Inferior parietal cortex (tissue), 1 donor: ENCODE data around the gene SH3GLB1.

Experiments used
- DNase-seq: peaks from one replicate; pipeline ENCODE4 v3.0.0-alpha.2; 2016; ENCODE audit errors: extremely low spot score

The SH3GLB1 gene

DNA sequence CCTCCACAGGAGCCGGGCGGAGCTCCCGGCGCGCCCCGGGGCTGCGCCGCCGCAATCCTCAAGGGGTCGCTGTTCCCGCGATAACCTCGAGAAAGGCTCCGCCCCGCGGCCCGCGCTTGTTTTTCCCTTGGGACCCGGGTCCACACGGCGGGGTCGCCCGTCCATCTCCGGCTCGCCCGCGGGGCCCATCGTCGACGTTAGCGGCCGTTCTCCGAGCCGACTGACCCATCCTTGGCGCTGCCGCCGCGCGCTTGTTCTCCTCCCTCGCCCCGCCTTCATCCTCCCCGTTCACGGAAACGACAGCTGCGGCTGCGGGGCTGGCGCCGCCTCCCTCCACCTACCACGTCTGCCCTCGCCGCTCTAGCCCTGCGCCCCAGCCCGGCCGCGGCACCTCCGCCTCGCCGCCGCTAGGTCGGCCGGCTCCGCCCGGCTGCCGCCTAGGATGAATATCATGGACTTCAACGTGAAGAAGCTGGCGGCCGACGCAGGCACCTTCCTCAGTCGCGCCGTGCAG, at the start of gene SH3GLB1:
SH3GLB1 (plus strand) TSS at position 119 of the 514 bp plus-strand sequence; CDS start at position 443, 324 bp downstream.
- DNase-seq, result peak; percentile 95

GRCh38 chr1:86658381-86658780, 46.0 kb upstream of the SH3GLB1 start:
- DNase-seq, result peak; percentile 9

- DNase-seq, result no peak
Measured at GRCh38 chr1:86666368-86666767, 38.0 kb upstream of the SH3GLB1 start.

- DNase-seq, result peak; percentile 40
Measured at GRCh38 chr1:86687595-86687994, 16.8 kb upstream of the SH3GLB1 start.

GRCh38 chr1:86692641-86693040, 11.7 kb upstream of the SH3GLB1 start:
- no peak for DNase-seq

DNA sequence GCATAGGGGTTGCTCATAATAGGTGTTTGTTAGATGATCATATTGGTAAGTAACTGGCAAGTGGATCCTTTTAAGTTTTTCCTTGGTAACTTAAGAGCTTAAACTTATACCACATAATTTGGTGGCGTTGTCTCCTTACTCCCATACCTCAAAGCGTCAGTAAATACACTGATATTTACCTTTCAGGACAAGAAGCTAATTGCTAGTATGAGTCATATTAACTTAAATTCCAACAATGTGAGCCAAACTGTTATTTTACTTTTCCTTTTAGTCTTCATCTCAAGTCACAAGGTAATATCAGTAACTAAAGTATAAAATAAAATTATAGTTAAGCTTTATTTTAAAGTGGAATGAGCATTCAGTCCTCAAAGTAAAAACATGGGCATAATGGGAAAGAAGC, 9.0 kb upstream of the SH3GLB1 start:
- no peak for DNase-seq

DNA sequence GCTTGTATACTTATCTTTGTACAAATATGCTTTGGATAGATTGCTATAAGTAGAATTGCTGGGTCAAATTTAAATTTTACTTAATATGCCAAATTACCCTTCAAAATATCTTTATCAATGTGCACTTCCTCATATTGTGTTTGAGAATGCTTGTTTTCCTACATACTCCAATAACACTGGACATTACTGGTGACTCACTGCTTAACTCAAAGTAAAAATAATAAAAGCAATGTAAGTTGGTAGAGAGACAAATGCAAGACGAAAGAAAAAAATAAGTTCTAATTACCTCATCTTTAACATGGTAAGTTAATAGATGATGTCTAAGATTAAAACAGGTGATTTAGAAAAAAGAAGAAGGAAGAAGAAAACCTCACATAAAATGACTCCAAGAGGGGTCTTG, 7.9 kb upstream of the SH3GLB1 start:
- no peak for DNase-seq

DNA sequence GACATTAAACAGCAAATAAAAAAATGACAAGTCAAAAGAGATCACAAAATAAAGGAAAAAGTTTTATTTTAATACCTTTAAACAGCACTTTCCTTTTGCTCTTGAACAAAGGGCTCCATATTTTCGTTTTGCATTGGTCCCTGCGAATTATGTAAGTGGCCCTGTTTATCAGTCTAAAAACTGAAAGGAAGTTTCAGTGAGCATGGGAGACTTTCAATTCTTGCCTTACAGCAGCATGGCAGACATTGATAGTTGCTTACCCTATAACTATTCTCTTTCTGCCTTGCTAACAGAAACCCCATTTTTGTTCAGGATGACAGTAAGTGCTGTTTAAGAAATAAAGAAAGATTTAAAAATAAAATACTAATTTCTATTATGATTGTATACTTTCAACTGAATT, 5.2 kb upstream of the SH3GLB1 start:
- DNase-seq, result no peak

- no peak for DNase-seq
Measured at GRCh38 chr1:86701731-86702130, 2.6 kb upstream of the SH3GLB1 start.

DNA sequence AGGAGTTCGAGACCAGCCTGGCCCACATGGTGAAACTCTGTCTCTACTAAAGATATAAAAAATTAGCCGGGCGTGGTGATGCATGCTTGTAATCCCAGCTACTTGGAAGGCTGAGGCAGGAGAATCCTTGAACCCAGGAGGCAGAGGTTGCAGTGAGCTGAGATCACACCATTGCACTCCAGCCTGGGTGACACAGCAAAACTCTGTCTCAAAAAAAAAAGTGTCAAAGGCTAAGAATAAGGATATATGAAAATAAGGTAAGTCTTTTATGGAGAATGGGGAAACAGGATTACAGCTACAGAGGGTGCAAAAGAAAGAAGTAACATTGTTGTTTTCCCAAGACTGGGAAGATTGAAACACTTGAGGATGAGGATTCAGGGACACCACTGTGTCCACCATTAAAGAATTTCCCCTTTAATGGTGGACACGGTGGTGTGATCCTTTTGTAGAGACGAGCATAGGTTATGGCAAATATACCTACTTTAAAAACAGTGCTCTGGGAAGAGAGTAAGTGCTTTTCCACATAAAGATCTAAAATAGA, 1.4 kb upstream of the SH3GLB1 start:
- DNase-seq, result peak; percentile 42

- DNase-seq, result peak; percentile 73
Measured at GRCh38 chr1:86703696-86704457, 499 bp upstream of the SH3GLB1 start.

DNA sequence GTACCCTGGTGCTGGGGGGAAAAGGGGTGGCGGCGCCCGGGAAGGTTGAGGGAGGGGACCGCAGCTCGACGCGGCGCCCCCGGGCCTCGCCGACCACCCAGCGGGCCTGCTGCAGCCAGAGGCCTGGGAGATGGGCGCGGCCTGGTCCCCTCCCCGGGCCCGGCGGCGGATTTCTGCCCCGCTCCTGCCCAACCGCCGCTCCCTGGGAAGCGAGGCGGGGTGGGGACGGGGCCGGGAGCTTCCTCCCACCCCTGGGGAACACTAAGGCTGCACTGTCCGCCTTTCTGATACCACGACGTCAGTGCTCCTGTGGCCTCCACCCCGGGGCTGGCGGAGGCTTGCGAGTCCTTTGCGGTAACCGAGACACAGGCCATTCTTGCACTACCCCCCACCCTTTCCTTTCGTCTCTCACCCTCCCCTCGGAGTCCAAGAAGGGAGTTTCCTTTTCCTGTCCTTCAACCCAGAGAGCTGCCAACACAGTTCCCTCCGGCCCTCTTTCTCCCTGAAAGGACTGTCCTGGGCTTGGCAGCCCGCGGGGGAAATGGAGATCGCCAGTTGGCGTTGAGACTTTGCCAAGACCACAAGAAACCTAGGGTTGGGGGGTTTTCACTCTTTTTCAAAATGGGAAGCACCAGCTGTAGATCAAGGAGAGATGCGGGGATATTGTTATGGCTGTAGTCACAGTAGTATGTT, 742 bp downstream of the SH3GLB1 start:
- peak; percentile 47 for DNase-seq

- DNase-seq, result no peak
Measured at GRCh38 chr1:86705665-86705985, 1.2 kb downstream of the SH3GLB1 start.

- DNase-seq, result no peak
Measured at GRCh38 chr1:86706018-86706635, 1.8 kb downstream of the SH3GLB1 start.

GRCh38 chr1:86708920-86709319, 4.5 kb downstream of the SH3GLB1 start:
- no peak for DNase-seq

DNA sequence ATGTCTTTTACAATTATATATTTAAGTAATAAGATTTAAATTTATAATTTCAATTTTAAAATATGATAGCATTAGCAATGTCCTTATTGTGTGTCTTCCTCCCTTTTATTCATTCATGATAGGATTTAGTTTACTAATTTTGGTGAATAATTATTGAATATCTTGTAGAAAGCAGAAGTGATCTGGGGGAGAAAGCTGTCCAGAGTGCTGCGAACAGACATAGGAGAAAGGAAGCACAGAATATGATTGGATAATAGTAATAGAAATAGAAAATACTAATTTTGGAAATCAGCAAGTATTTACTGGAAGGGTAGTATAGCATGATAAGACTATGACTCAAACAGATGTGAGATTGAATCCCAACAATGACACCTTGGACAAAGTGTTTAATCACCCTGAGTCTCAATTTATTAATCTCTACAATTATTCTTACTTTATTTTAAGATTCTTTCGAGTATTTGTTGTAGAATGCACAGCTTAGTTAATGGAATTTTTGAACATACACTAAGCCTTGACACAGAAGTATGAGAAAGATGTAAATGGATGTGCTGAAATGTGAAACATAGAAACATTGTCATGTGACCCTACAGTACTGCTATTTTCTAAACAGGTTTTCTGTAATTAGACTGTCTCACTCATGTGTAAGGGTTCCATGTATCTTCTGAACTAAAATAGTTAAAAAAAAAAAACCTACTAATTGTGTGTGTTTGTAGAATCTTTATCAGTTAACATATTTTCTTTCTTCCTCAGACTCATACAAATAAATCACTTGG, 7.9 kb downstream of the SH3GLB1 start:
- DNase-seq, result no peak

- no peak for DNase-seq
Measured at GRCh38 chr1:86713477-86713876, 9.1 kb downstream of the SH3GLB1 start.

- no peak for DNase-seq
Measured at GRCh38 chr1:86714159-86714558, 9.8 kb downstream of the SH3GLB1 start.

- no peak for DNase-seq
Measured at GRCh38 chr1:86714561-86715244, 10.3 kb downstream of the SH3GLB1 start.

DNA sequence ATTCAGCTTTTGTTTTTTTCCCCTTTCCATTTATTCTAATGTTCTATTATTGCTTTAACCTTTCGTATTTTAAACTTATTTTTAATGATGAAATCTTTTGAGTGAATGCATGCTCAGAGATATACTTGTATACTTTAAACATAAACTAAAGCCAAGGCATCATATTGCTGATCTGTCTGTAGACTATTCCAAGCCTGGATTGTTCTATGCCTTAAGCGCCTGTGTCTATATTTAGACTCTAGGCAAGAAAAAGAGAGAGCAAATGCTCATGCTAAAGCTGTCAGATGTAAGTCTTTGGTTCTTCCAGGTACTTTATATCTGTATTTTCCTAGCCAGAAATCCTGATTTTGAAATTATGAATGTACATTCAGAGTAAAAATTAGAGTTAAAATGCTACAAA, 14.4 kb downstream of the SH3GLB1 start:
- no peak for DNase-seq

GRCh38 chr1:86731416-86731815, 27.0 kb downstream of the SH3GLB1 start:
- DNase-seq, result no peak
